HEK293 (cell line): ENCODE data around the gene GNPNAT1.

Experiments
- CTCF ChIA-PET: fragments of 350-600 bp; formaldehyde crosslinking; extraction: SDS; loops from one replicate; lab custom pipeline; 2021; ENCODE audit warnings: antibody characterized with exemption; lab: Yijun Ruan, JAX
- POLR2A ChIA-PET: fragments of 300-600 bp; formaldehyde crosslinking; extraction: SDS; loops from one replicate; lab custom pipeline; 2020; ENCODE audit warnings: antibody characterized with exemption, inconsistent platforms; lab: Yijun Ruan, JAX
- H3K27ac ChIP-seq: fragments of 200-500 bp; sonication (Bioruptor generic); 2 replicates; pipeline ENCODE4 v1.5.1; 2014; ENCODE audit warnings: low read depth, low read length, control low read depth, inconsistent platforms; ENCODE audit errors: extremely low read depth
- H3K36me3 ChIP-seq, 2 experiments: fragments of 200-500 bp in 1 of 2; sonication (Bioruptor generic) in 1 of 2; 1 replicate in 1 of 2; 2 replicates in 1 of 2; pipeline ENCODE4 v1.5.1; 2014 to 2017; ENCODE audit warnings: inconsistent platforms in 2 of 2, low read length in 2 of 2; ENCODE audit not compliant: control insufficient read depth in 2 of 2, insufficient read depth in 1 of 2
- H3K4me1 ChIP-seq: fragments of 200-500 bp; sonication (Bioruptor generic); 2 replicates; pipeline ENCODE4 v1.5.1; 2014; ENCODE audit warnings: mild to moderate bottlenecking, low read length, inconsistent platforms; ENCODE audit not compliant: control insufficient read depth, insufficient read depth
- H3K4me3 ChIP-seq: 2 replicates; pipeline ENCODE4 v1.5.1; 2011; ENCODE audit warnings: low read depth, mild to moderate bottlenecking, control low read depth, low read length, moderate library complexity
- H3K9me3 ChIP-seq: fragments of 200-500 bp; sonication (Bioruptor generic); 2 replicates; pipeline ENCODE4 v1.5.1; 2014; ENCODE audit warnings: low read depth, low read length, inconsistent platforms; ENCODE audit not compliant: control insufficient read depth, insufficient read depth
- BCL11A ChIP-seq: fragments of 450-650 bp; formaldehyde crosslinking; IDR thresholded peaks from 2 replicates; pipeline ENCODE4 v1.5.1; 2016; ENCODE audit warnings: low read depth, missing biosample characterization, missing genetic modification characterization
- BCL11B ChIP-seq: fragments of 450-650 bp; formaldehyde crosslinking; IDR thresholded peaks from 2 replicates; pipeline ENCODE4 v1.5.1; 2016; ENCODE audit warnings: low read depth, missing biosample characterization, missing genetic modification characterization
- HOXD13 ChIP-seq: sonication (generic); formaldehyde crosslinking; IDR thresholded peaks from 2 replicates; pipeline ENCODE4 v1.8.0; 2022; ENCODE audit warnings: missing genetic modification reagents, borderline replicate concordance
- INSM2 ChIP-seq: fragments of 450-650 bp; formaldehyde crosslinking; IDR thresholded peaks from 2 replicates; pipeline ENCODE4 v1.5.1; 2016; ENCODE audit warnings: missing biosample characterization, missing genetic modification characterization
- MZF1 ChIP-seq: fragments of 450-650 bp; formaldehyde crosslinking; IDR thresholded peaks from 2 replicates; pipeline ENCODE4 v1.5.1; 2017; ENCODE audit warnings: missing biosample characterization, missing genetic modification characterization, borderline replicate concordance
- RBAK ChIP-seq: fragments of 450-650 bp; formaldehyde crosslinking; IDR thresholded peaks from 2 replicates; pipeline ENCODE4 v1.5.1; 2016; ENCODE audit warnings: missing biosample characterization, missing genetic modification characterization
- SCRT1 ChIP-seq: fragments of 450-650 bp; formaldehyde crosslinking; IDR thresholded peaks from 2 replicates; pipeline ENCODE4 v1.5.1; 2016; ENCODE audit warnings: missing biosample characterization, missing genetic modification characterization, borderline replicate concordance
- SCRT2 ChIP-seq: fragments of 450-650 bp; formaldehyde crosslinking; IDR thresholded peaks from 2 replicates; pipeline ENCODE4 v1.5.1; 2016; ENCODE audit warnings: missing biosample characterization, missing genetic modification characterization
- YY2 ChIP-seq: fragments of 450-650 bp; formaldehyde crosslinking; IDR thresholded peaks from 2 replicates; pipeline ENCODE4 v1.5.1; 2016; ENCODE audit warnings: missing biosample characterization, missing genetic modification characterization
- ZBTB17 ChIP-seq: fragments of 450-650 bp; formaldehyde crosslinking; IDR thresholded peaks from 2 replicates; pipeline ENCODE4 v1.5.1; 2016; ENCODE audit warnings: missing biosample characterization, missing genetic modification characterization
- ZBTB7A ChIP-seq: fragments of 450-650 bp; formaldehyde crosslinking; IDR thresholded peaks from 2 replicates; pipeline ENCODE4 v1.5.1; 2016; ENCODE audit warnings: low read depth, missing biosample characterization, missing genetic modification characterization
- ZEB2 ChIP-seq: fragments of 450-650 bp; formaldehyde crosslinking; IDR thresholded peaks from 2 replicates; pipeline ENCODE4 v1.5.1; 2016; ENCODE audit warnings: missing biosample characterization, missing genetic modification characterization
- ZFHX2 ChIP-seq: fragments of 450-650 bp; formaldehyde crosslinking; conservative IDR thresholded peaks from 2 replicates; pipeline ENCODE4 v1.5.1; 2016; ENCODE audit warnings: missing biosample characterization, missing genetic modification characterization
- ZNF112 ChIP-seq: fragments of 450-650 bp; formaldehyde crosslinking; IDR thresholded peaks from 2 replicates; pipeline ENCODE4 v1.5.0; 2017; ENCODE audit warnings: missing biosample characterization, missing genetic modification characterization
- ZNF138 ChIP-seq: fragments of 450-650 bp; formaldehyde crosslinking; IDR thresholded peaks from 2 replicates; pipeline ENCODE4 v1.5.1; 2016; ENCODE audit warnings: missing biosample characterization, missing genetic modification characterization, borderline replicate concordance
- ZNF140 ChIP-seq: fragments of 450-650 bp; formaldehyde crosslinking; IDR thresholded peaks from 2 replicates; pipeline ENCODE4 v1.5.1; 2016; ENCODE audit warnings: missing biosample characterization, missing genetic modification characterization
- ZNF146 ChIP-seq: fragments of 450-650 bp; formaldehyde crosslinking; IDR thresholded peaks from 2 replicates; pipeline ENCODE4 v1.5.1; 2016; ENCODE audit warnings: missing biosample characterization, missing genetic modification characterization
- ZNF157 ChIP-seq: fragments of 450-650 bp; formaldehyde crosslinking; IDR thresholded peaks from 2 replicates; pipeline ENCODE4 v1.5.1; 2016; ENCODE audit warnings: missing biosample characterization, missing genetic modification characterization
- ZNF214 ChIP-seq: fragments of 450-650 bp; formaldehyde crosslinking; IDR thresholded peaks from 2 replicates; pipeline ENCODE4 v1.5.1; 2017; ENCODE audit warnings: missing biosample characterization, mild to moderate bottlenecking, missing genetic modification characterization, borderline replicate concordance
- ZNF221 ChIP-seq: fragments of 450-650 bp; formaldehyde crosslinking; IDR thresholded peaks from 2 replicates; pipeline ENCODE4 v1.5.1; 2017; ENCODE audit warnings: missing biosample characterization, missing genetic modification characterization, borderline replicate concordance
- ZNF335 ChIP-seq: fragments of 450-650 bp; formaldehyde crosslinking; conservative IDR thresholded peaks from 2 replicates; pipeline ENCODE4 v1.5.1; 2016; ENCODE audit warnings: missing biosample characterization, missing genetic modification characterization
- ZNF404 ChIP-seq: fragments of 450-650 bp; formaldehyde crosslinking; IDR thresholded peaks from 2 replicates; pipeline ENCODE4 v1.5.1; 2017; ENCODE audit warnings: missing biosample characterization, missing genetic modification characterization
- ZNF701 ChIP-seq: fragments of 450-650 bp; formaldehyde crosslinking; IDR thresholded peaks from 2 replicates; pipeline ENCODE4 v1.5.1; 2016; ENCODE audit warnings: missing biosample characterization, missing genetic modification characterization
- ZNF785 ChIP-seq: fragments of 450-650 bp; formaldehyde crosslinking; IDR thresholded peaks from 2 replicates; pipeline ENCODE4 v1.5.1; 2016; ENCODE audit warnings: missing biosample characterization, missing genetic modification characterization
- ZSCAN18 ChIP-seq: fragments of 450-650 bp; formaldehyde crosslinking; IDR thresholded peaks from 2 replicates; pipeline ENCODE4 v1.5.1; 2016; ENCODE audit warnings: missing biosample characterization, missing genetic modification characterization

The GNPNAT1 gene

GRCh38 chr14:52792097-52792415 is 649 bp upstream of the GNPNAT1 start:
- Histone ChIP-seq H3K4me3 (peak overlapping the region; percentile 29), H3K36me3 (0 out of 3 replicates have a peak, but pooled peaks cover 0 to 3% of the 10 kb centered on the region in 2 experiments), H3K4me1 (0 out of 2 replicates have a peak, but pooled peaks cover 3% of the 10 kb centered on the region), H3K27ac (peak overlapping the region; percentile 68), H3K9me3 (no peaks in the 10 kb centered on the region)
- CTCF ChIA-PET: no interaction called here
- POLR2A ChIA-PET: interaction anchor here (1.1 to 1.8 kb wide), 4 partner anchors 13 to 240 kb away, joined by 3 to 10 read pairs (median 4); partner anchors contain the start of genes GPR137C and TXNDC16
- TF ChIP-seq BCL11A (tag by site-specific recombination) (0 out of 2 replicates have a peak, but pooled peaks have one; percentile 5), SCRT2 (tag by site-specific recombination) (peak; percentile 61), ZBTB7A (no peak), ZSCAN18 (no peak), INSM2 (tag by site-specific recombination) (no peak), BCL11B (no peak), ZNF146 (tag by site-specific recombination) (no peak)

GRCh38 chr14:52790756-52791222 is 618 bp downstream of the GNPNAT1 start:
- TF ChIP-seq MZF1 (tag by site-specific recombination) (no peak), ZNF335 (tag by site-specific recombination) (peak; percentile 54; the same call in 1 of the 2 replicates)
- Histone ChIP-seq H3K4me1 (0 out of 2 replicates have a peak, but pooled peaks cover 3% of the 10 kb centered on the region), H3K4me3 (peak overlapping the region; percentile 88), H3K9me3 (no peaks in the 10 kb centered on the region), H3K27ac (peak overlapping the region; percentile 92), H3K36me3 (peaks cover 0 to 3% of the 10 kb centered on the region in 2 experiments; a peak in 1 of 3 replicates)
- CTCF ChIA-PET: interaction anchor here (1.1 kb wide), 1 partner anchor 134 kb away, joined by 3 read pairs; no protein-coding TSS in a partner anchor
- POLR2A ChIA-PET: interaction anchor here (0.5 to 1.8 kb wide), 4 partner anchors 12 to 238 kb away, joined by 3 to 10 read pairs (median 6); partner anchors contain the start of genes GPR137C and TXNDC16

- Histone ChIP-seq H3K4me3 (peak overlapping the region; percentile 88), H3K9me3 (no peaks in the 10 kb centered on the region), H3K36me3 (peaks cover 0 to 3% of the 10 kb centered on the region in 2 experiments; a peak in 1 of 3 replicates), H3K27ac (no peak overlapping the region; the same call in 1 of the 2 replicates), H3K4me1 (0 out of 2 replicates have a peak, but pooled peaks cover 3% of the 10 kb centered on the region)
- POLR2A ChIA-PET: interaction anchor here (0.5 to 1.8 kb wide), 3 partner anchors 58 to 238 kb away, joined by 5 to 10 read pairs (median 6); partner anchors contain the start of genes GPR137C and TXNDC16
- CTCF ChIA-PET: interaction anchor here (1.1 kb wide), 1 partner anchor 134 kb away, joined by 3 read pairs; no protein-coding TSS in a partner anchor
- TF ChIP-seq RBAK (tag by site-specific recombination) (no peak), ZNF157 (tag by site-specific recombination) (no peak), ZBTB17 (tag by site-specific recombination) (no peak), SCRT2 (tag by site-specific recombination) (peak; percentile 84), ZNF214 (no peak), ZNF404 (tag by site-specific recombination) (no peak), ZNF140 (tag by site-specific recombination) (no peak), ZNF112 (tag by site-specific recombination) (no peak), ZEB2 (tag by site-specific recombination) (no peak), ZNF138 (tag by site-specific recombination) (no peak), ZNF221 (no peak), ZNF701 (no peak), YY2 (tag by site-specific recombination) (no peak), HOXD13 (CRISPR knock-in tag) (no peak), ZNF785 (no peak), ZFHX2 (tag by site-specific recombination) (no peak), SCRT1 (tag by site-specific recombination) (peak; percentile 36; the same call in 1 of the 2 replicates)
These were observed 1.2 kb downstream of the GNPNAT1 start for GRCh38 chr14:52790011-52790755.
